Measurements from ENCODE around the gene SPARC.
A peak's percentile ranks its signal among the peaks of the same experiment; 100 is the strongest.

Gene SPARC

GRCh38 chr5:151622367-151623088 lies 64.2 kb downstream of the SPARC start:
- Histone ChIP-seq H3K4me1 (ENCODE audit: control insufficient read depth, low read depth, low read length) (peaks cover 14% of the 10 kb centered on the region), H3K9ac (ENCODE audit: low read length) (no peak overlapping the region), H3K23ac (ENCODE audit: low read length) (no peak overlapping the region), H2BK15ac (replicated peaks; ENCODE audit: low read depth) (no peak overlapping the region), H2BK5ac (ENCODE audit: low read length) (no peak overlapping the region), H2BK120ac (ENCODE audit: low read depth, low read length) (no peak overlapping the region), H3K4me2 (ENCODE audit: low read length) (no peak overlapping the region), H3K79me1 (ENCODE audit: low read length) (no peaks in the 10 kb centered on the region), H3K36me3 (ENCODE audit: control insufficient read depth, insufficient read depth, low read length) (no peaks in the 10 kb centered on the region), H3K79me2 (ENCODE audit: control insufficient read depth, insufficient read depth, low read length) (no peaks in the 10 kb centered on the region), H3K18ac (ENCODE audit: low read length) (no peak overlapping the region), H3K27me3 (ENCODE audit: insufficient read depth, low read length, poor library complexity) (no peaks in the 10 kb centered on the region), H3K56ac (ENCODE audit: low read length) (no peak overlapping the region), H2AK5ac (ENCODE audit: low read length) (no peak overlapping the region), H4K8ac (ENCODE audit: low read depth, low read length) (no peak overlapping the region), H3K4me3 (ENCODE audit: low read length) (no peak overlapping the region), H4K5ac (ENCODE audit: low read length) (no peak overlapping the region), H3K4ac (ENCODE audit: low read depth, low read length) (no peak overlapping the region), H3K27ac (ENCODE audit: low read depth, low read length) (no peak overlapping the region)
- DNase-seq, result no peak
- no CpG with 5 or more reads among the region's 12 CpGs for WGBS (ENCODE audit: extremely low coverage, insufficient coverage, low lambda C conversion rate)

- no CpG with 5 or more reads among the region's 6 CpGs for WGBS (ENCODE audit: extremely low coverage, insufficient coverage, low lambda C conversion rate)
These were observed 66.3 kb downstream of the SPARC start for GRCh38 chr5:151620461-151620840.

GRCh38 chr5:151619812-151620460 lies 66.8 kb downstream of the SPARC start:
- Histone ChIP-seq H4K5ac (ENCODE audit: low read length) (no peak overlapping the region), H3K36me3 (ENCODE audit: control insufficient read depth, insufficient read depth, low read length) (no peaks in the 10 kb centered on the region), H2BK120ac (ENCODE audit: low read depth, low read length) (no peak overlapping the region), H3K79me2 (ENCODE audit: control insufficient read depth, insufficient read depth, low read length) (no peaks in the 10 kb centered on the region), H3K56ac (ENCODE audit: low read length) (peak overlapping the region; percentile 35), H3K27ac (ENCODE audit: low read depth, low read length) (peak overlapping the region; percentile 55), H3K9ac (ENCODE audit: low read length) (no peak overlapping the region), H2BK5ac (ENCODE audit: low read length) (no peak overlapping the region), H4K8ac (ENCODE audit: low read depth, low read length) (no peak overlapping the region), H3K18ac (ENCODE audit: low read length) (peak overlapping the region; percentile 42), H3K27me3 (ENCODE audit: insufficient read depth, low read length, poor library complexity) (no peaks in the 10 kb centered on the region), H2BK15ac (replicated peaks; ENCODE audit: low read depth) (no peak overlapping the region), H3K4me3 (ENCODE audit: low read length) (no peak overlapping the region), H3K4ac (ENCODE audit: low read depth, low read length) (no peak overlapping the region), H3K79me1 (ENCODE audit: low read length) (no peaks in the 10 kb centered on the region), H3K23ac (ENCODE audit: low read length) (no peak overlapping the region), H2AK5ac (ENCODE audit: low read length) (no peak overlapping the region), H3K4me2 (ENCODE audit: low read length) (no peak overlapping the region), H3K4me1 (ENCODE audit: control insufficient read depth, low read depth, low read length) (peaks cover 14% of the 10 kb centered on the region)
- WGBS (ENCODE audit: extremely low coverage, insufficient coverage, low lambda C conversion rate), result no CpG with 5 or more reads among the region's 6 CpGs
- peak; percentile 95 for DNase-seq

More at GRCh38 chr5:151620461-151620840, 66.3 kb downstream of the SPARC start:
- H3K36me3 ChIP-seq (ENCODE audit: control insufficient read depth, insufficient read depth, low read length), result no peaks in the 10 kb centered on the region
- no peak overlapping the region for H2AK5ac ChIP-seq (ENCODE audit: low read length)
- H2BK15ac ChIP-seq (replicated peaks; ENCODE audit: low read depth), result no peak overlapping the region
- no peaks in the 10 kb centered on the region for H3K27me3 ChIP-seq (ENCODE audit: insufficient read depth, low read length, poor library complexity)
- DNase-seq, result peak; percentile 29
- H3K4me3 ChIP-seq (ENCODE audit: low read length), result no peak overlapping the region
- H2BK120ac ChIP-seq (ENCODE audit: low read depth, low read length), result no peak overlapping the region
- no peak overlapping the region for H3K27ac ChIP-seq (ENCODE audit: low read depth, low read length)
- no peak overlapping the region for H3K23ac ChIP-seq (ENCODE audit: low read length)
- H3K56ac ChIP-seq (ENCODE audit: low read length), result no peak overlapping the region
- peak overlapping the region; percentile 41 for H3K4ac ChIP-seq (ENCODE audit: low read depth, low read length)
- H3K79me1 ChIP-seq (ENCODE audit: low read length), result no peaks in the 10 kb centered on the region
- H3K18ac ChIP-seq (ENCODE audit: low read length), result peak overlapping the region; percentile 31
- no peak overlapping the region for H4K8ac ChIP-seq (ENCODE audit: low read depth, low read length)
- H3K4me1 ChIP-seq (ENCODE audit: control insufficient read depth, low read depth, low read length), result peaks cover 14% of the 10 kb centered on the region
- no peak overlapping the region for H2BK5ac ChIP-seq (ENCODE audit: low read length)
- H4K5ac ChIP-seq (ENCODE audit: low read length), result no peak overlapping the region
- H3K79me2 ChIP-seq (ENCODE audit: control insufficient read depth, insufficient read depth, low read length), result no peaks in the 10 kb centered on the region
- H3K4me2 ChIP-seq (ENCODE audit: low read length), result no peak overlapping the region
- no peak overlapping the region for H3K9ac ChIP-seq (ENCODE audit: low read length)

GRCh38 chr5:151618907-151619306 lies 67.8 kb downstream of the SPARC start:
- no peak overlapping the region for H2AK5ac ChIP-seq (ENCODE audit: low read length)
- no peak overlapping the region for H2BK15ac ChIP-seq (replicated peaks; ENCODE audit: low read depth)
- H4K5ac ChIP-seq (ENCODE audit: low read length), result no peak overlapping the region
- H3K23ac ChIP-seq (ENCODE audit: low read length), result no peak overlapping the region
- no peak overlapping the region for H3K4ac ChIP-seq (ENCODE audit: low read depth, low read length)
- H3K4me1 ChIP-seq (ENCODE audit: control insufficient read depth, low read depth, low read length), result peaks cover 14% of the 10 kb centered on the region
- H3K79me2 ChIP-seq (ENCODE audit: control insufficient read depth, insufficient read depth, low read length), result no peaks in the 10 kb centered on the region
- peak overlapping the region; percentile 55 for H3K27ac ChIP-seq (ENCODE audit: low read depth, low read length)
- no peaks in the 10 kb centered on the region for H3K79me1 ChIP-seq (ENCODE audit: low read length)
- H2BK120ac ChIP-seq (ENCODE audit: low read depth, low read length), result no peak overlapping the region
- no peaks in the 10 kb centered on the region for H3K36me3 ChIP-seq (ENCODE audit: control insufficient read depth, insufficient read depth, low read length)
- no peak overlapping the region for H3K4me2 ChIP-seq (ENCODE audit: low read length)
- no peak overlapping the region for H3K4me3 ChIP-seq (ENCODE audit: low read length)
- DNase-seq, result peak; percentile 62
- H3K18ac ChIP-seq (ENCODE audit: low read length), result no peak overlapping the region
- H3K56ac ChIP-seq (ENCODE audit: low read length), result no peak overlapping the region
- H3K27me3 ChIP-seq (ENCODE audit: insufficient read depth, low read length, poor library complexity), result no peaks in the 10 kb centered on the region
- H2BK5ac ChIP-seq (ENCODE audit: low read length), result no peak overlapping the region
- no peak overlapping the region for H4K8ac ChIP-seq (ENCODE audit: low read depth, low read length)
- WGBS (ENCODE audit: extremely low coverage, insufficient coverage, low lambda C conversion rate), result no CpG with 5 or more reads among the region's 2 CpGs
- H3K9ac ChIP-seq (ENCODE audit: low read length), result no peak overlapping the region

- Histone ChIP-seq H2AK5ac (ENCODE audit: low read length) (no peak overlapping the region), H3K4me1 (ENCODE audit: control insufficient read depth, low read depth, low read length) (peaks cover 14% of the 10 kb centered on the region), H3K79me1 (ENCODE audit: low read length) (no peaks in the 10 kb centered on the region), H3K23ac (ENCODE audit: low read length) (no peak overlapping the region), H3K4me2 (ENCODE audit: low read length) (no peak overlapping the region), H2BK15ac (replicated peaks; ENCODE audit: low read depth) (no peak overlapping the region), H3K79me2 (ENCODE audit: control insufficient read depth, insufficient read depth, low read length) (no peaks in the 10 kb centered on the region), H4K8ac (ENCODE audit: low read depth, low read length) (no peak overlapping the region), H3K36me3 (ENCODE audit: control insufficient read depth, insufficient read depth, low read length) (no peaks in the 10 kb centered on the region), H4K5ac (ENCODE audit: low read length) (no peak overlapping the region), H3K27me3 (ENCODE audit: insufficient read depth, low read length, poor library complexity) (no peaks in the 10 kb centered on the region), H3K56ac (ENCODE audit: low read length) (no peak overlapping the region), H2BK5ac (ENCODE audit: low read length) (no peak overlapping the region), H3K4me3 (ENCODE audit: low read length) (no peak overlapping the region), H3K18ac (ENCODE audit: low read length) (no peak overlapping the region), H2BK120ac (ENCODE audit: low read depth, low read length) (no peak overlapping the region), H3K4ac (ENCODE audit: low read depth, low read length) (no peak overlapping the region), H3K27ac (ENCODE audit: low read depth, low read length) (no peak overlapping the region), H3K9ac (ENCODE audit: low read length) (no peak overlapping the region)
- WGBS (ENCODE audit: extremely low coverage, insufficient coverage, low lambda C conversion rate), result no CpG with 5 or more reads among the region's 3 CpGs
- DNase-seq, result no peak
These were observed 68.6 kb downstream of the SPARC start for GRCh38 chr5:151617841-151618710.
